ENCODE measurements around the gene TUBGCP5.
"Not testable (repeated sequence)": the region's sequence is repeated elsewhere in the genome, so short reads cannot be mapped to it uniquely, and the experiment has no call there.

Gene TUBGCP5

DNA sequence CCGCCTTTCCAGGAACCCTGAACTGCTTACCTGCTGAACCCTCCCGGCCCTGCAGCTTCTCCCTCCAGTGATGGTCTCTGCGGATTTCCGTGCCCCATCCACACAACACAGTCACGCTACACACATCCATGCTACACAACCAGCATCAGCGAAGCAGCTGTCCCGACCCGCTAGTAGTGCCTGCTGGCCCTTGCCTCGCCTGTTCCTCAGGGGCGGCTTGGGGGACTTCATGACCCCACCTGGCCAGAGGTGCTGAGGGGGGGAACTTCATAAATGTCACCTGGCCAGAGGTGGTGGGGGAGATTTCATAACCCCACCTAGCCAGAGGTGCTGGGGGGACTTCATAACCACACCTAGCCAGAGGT lies 530 bp upstream of the TUBGCP5 start:
- no peak for DNase-seq

DNA sequence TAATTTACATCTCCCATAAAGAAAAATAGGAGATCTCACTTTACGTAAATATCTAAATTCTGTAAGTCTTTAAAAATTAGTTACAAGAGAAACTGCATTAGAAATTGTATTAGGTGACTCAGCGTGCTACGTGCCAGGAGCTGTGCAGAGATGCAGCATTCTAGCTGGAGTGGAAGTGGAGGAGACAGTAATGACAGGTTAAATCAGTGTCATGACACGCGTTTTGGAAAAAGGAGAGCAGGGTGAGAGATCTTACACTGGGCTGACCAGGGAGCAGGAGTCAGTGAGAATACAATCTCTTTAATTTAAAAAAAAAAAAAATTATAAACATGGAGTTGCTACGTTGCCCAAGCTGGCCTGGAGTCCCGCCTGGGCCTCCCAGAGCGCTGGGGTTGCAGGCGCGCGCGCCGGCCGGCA lies 635 bp downstream of the TUBGCP5 start:
- DNase-seq, result peak; percentile 6 to 14

DNA sequence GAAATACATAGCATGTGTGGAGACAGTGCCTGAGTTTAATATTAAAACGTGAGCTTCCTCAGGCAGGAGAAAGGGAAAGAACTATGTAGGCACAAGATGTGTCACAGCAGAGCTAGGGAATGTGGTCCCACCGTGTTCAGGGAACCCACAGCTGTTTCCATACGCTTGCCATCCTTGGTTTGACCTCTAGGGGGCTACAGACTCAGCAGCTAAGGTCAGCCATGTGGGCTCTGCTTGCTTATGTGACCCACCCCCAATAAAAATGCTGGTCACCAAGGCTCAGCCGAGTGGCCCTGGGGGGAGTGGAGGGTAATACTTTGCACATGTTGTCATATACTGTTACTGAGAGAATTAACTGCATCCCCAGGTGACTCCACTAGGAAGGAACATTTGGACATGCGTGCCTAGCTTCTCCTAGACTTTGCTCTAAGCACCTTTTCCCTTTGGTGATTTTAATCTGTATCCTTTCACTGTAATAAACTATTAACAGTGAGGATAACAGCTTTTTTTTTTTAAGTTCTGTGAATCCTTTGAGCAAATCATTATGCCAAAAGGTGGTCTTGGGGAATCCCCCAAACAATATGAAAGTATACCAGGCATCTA lies 3.3 kb downstream of the TUBGCP5 start:
- peak; percentile 37 to 54 for DNase-seq

DNA sequence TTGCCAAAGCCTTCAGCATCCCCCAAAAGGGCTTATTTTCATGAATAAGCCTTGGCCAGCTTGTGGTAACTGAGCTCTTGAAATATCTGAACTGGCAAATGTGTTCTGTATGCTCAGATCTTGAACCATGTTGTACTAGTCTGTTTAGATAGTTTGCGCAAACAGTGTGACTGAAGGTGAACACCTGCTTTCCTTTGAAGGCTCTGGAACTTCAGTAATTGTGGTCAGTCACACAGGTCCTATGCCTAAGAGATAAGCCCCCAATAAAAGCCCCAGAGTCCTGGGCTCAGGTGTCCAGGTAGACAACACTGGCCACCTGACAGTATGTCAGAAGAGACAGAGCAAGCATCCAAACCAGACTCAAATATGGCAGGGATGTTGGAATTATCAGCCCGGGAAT lies 5.4 kb downstream of the TUBGCP5 start:
- no peak for DNase-seq

DNA sequence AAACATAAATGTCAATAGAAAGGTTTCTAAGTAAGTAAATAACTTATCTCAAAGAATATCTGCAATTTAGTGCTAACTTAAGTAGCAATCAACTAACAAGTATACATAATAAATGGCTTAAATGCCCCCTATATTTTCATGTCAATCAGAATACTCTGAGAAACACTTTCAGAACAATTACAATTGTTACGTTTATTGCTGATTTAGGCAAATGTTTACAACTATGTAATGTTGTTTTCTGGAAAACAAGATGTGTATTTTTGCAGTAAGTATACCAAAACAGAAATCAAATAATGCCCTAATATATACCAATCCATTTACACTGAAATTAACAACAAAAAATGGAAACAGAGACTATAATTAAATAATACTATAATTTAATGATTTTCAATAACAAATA lies 13.2 kb downstream of the TUBGCP5 start:
- DNase-seq, result no peak

DNA sequence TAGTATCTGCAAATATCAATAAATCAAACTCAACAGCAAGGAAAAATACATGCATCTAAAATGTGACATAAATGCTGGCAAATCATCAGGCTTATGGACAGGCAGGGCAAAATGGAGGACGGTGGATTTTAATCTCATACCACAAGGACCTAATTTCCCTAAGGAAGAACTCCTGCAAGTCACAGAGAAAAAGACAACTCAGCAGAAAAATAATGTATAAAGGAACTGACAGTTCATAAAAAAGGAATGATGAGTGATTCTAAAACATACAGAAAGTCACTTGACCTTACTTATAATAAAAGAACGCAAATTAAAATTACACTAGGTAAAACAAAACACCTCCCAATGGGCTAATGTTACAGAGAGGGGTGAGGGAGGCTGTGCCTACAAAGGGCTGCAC lies 17.2 kb downstream of the TUBGCP5 start:
- DNase-seq, result no peak

DNA sequence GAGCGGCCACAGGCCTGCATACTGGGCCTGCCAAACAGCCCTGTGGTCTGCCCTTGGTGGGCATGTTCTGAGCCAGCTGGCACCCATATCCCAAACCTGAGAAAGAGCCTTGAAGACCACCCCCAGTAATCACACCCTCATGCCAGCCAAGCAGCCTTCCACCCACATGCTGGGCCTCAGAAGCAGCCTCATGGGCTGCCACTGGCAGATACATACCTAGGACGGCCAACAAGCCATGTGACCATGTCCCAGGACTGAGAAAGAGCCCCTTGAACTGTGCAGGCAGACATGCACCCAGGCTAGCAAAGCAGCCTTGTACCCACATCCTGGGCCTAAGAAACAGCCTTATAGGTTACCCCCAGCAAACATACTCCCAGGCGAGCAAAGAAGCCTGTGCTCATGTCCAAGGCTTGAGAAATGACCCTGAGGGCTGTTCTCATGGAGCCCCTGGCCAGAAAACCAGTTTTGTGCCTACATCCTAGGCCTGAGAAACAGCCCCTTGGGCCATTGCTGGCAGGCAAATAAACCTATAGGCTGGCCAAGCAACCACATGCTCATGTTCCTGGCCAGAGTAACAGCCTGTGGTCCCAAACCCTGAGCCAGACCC lies 24.9 kb downstream of the TUBGCP5 start:
- no peak for DNase-seq

DNA sequence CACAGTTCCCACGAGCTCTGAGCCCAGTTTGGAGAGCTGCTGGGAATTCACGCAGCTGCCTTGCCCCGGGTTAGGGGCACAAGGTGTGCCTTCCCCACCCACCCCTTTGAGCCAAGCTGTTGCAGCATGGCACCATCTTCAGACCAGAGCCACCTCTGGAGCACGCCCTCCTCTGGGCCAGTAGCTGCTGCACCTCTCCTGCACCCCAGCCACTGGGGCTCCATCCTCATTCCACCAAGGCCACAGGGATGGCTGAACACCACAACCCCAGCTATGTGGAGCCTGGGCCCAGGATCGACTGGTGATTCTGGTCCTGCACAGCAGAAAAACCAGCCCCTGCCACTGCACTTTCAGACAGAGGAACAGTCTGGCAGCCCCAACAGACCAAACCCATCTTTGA lies 25.7 kb downstream of the TUBGCP5 start:
- no peak for DNase-seq

DNA sequence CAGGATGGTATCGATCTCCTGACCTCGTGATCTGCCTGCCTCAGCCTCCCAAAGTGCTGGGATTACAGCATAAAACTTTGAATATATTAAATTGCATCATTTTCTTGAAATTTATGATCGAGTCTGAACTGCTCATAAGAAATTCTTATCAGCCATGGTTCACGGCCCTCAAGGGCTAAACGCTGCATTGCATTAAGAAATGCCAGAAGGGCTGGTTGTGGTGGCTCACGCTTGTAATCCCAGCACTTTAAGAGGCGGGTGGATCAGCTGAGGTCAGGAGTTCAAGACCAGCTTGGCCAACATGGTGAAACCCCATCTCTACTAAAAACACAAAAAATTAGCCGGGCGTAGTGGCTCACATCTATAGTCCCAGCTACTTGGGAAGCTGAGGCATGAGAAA lies 26.8 kb downstream of the TUBGCP5 start:
- DNase-seq, result not testable (repeated sequence)

DNA sequence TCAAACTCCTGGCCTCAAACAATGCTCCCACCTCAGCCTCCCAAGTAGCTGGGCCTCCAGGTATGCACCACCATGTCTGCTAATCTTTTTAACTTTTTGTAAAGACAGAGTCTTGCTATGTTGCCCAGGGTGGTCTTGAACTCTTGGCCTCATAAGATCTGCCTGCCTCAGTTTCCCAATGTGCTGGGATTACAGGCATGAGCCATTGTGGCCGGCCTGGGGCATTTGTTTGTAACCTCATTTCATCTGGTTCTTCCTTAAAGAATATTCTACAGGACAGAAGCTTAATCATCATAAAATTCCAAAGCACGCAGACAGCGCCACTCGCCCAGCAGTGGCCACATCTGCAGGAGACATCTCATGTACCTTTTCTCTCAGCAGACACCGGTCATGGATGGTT lies 35.6 kb downstream of the TUBGCP5 start:
- DNase-seq, result no peak

DNA sequence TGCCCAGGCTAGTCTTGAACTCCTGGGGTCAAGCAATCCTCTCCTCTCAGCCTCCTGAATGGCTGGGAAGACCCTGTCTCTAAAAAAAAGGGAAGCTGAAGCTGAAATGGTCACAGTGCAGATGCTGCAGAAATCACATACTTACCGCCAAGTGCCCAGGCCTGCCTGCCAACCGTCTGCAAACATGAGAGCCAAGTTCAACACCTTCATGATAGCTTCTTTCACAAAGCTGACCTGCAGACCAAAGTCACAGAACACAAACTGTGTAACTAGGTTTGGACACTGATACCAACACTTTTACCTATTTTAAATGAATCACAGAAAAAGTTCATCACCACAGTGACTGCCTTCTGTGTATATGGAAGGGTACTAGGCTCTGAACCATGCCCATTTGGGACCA lies 36.4 kb downstream of the TUBGCP5 start:
- DNase-seq, result no peak

DNA sequence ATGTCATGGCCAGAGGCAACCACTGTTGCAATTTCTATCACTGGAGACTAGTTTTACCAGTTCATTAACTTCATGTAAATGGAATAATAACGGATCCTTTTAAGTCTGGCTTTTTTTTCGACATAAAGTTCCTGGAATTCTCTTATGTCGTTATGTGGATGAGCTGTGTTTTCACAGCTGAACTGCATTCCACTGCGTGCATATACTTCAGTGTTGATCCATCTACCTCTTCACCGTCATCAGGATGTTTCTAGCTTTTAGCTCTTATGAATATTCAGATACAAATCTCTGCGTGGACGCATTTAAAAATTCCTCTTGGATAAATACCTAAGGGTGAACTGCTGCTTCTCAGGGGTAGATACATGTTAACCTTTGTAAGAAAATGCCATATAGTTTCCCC lies 43.6 kb downstream of the TUBGCP5 start:
- DNase-seq, result no peak

DNA sequence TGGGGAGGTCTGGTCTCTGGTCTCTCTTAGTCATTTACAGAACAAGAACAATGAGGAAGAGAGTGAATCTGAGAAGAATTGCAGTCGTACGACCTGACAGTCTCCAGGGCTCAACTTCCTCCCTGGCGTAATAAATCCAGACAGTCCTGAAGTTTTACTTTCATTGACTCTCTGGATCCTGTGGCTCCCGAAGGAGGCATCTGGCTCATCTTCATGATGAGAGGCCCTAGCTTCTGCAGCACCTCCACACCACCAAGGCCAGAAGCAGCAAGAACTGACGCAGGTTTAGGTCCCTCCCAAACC lies 47.4 kb downstream of the TUBGCP5 start:
- no peak for DNase-seq

DNA sequence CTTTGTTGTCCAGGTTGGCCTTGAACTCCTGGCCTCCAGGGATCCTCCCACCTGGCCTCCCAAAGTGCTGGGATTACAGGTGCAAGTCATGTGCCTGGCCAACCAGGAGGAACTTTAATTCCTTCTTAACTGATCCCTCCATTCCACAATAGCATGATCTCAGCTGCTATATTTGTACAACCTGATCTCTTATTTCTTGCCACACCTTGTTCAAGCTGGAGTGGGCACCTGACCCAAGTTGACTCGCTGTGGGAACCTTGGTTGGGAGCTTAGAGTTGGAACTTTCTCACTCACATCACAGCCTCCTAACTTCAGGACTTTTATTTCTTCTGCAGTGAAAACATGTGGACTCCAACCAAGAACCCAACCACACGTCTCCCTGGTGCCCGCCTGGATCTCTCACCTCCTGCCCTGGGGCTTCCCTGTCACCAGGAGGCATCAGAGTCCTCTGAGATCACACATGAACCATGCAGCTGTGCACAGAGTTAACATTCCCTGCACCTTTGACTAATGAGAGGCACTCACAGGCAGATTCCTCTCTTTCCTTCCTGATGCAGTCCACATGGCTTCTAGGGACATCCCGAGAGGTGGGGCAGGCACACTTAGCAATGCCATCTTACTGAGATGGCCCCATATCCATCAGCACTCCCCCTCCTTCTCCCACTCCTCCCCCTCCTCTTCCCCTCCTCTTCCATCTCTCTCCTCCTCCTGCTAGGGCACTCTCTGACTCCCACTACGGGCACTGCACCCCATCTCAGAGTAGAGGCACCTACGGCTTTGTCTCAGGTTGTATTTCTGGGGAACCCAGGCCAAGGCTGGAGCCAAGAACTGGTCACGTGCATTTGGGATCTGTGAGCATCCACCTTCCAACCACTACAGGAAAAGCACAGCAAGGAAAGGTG lies 49.5 kb downstream of the TUBGCP5 start:
- no peak for DNase-seq

DNA sequence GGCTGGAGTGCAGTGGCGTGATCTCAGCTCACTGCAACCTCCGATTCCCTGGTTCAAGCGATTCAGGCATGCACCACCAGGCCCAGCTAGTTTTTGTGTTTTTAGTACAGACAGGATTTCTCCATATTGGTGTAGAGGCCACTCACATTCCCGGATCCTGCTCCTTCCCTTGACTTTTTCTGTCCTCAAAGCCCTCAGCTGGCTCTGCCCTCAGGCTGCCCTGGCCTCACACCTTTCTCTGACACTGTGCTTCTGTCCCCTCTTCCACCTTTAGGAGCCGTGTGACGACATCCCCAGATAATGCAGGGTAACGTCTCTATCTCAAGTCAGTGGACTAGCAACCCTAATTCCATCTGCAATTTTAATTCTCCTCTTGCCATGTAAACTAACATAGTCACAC lies 50.6 kb downstream of the TUBGCP5 start:
- DNase-seq, result no peak

DNA sequence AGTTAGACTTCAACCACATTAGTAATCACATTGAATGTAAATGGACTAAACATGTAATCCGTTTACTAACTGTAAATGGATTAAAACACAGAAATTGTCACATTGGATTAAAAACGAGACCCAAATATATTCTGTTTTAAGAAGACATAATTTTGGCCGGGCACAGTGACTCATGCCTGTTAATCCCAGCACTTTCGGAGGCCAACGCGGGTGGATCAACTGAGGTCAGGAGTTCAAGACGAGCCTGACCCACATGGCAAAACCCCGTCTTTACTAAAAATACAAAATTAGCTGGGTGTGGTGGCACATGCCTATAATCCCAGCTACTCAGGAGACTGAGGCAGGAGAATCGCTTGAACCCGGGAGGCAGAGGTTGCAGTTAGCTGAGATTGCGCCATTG lies 57.4 kb downstream of the TUBGCP5 start:
- DNase-seq, result not testable (repeated sequence)

DNA sequence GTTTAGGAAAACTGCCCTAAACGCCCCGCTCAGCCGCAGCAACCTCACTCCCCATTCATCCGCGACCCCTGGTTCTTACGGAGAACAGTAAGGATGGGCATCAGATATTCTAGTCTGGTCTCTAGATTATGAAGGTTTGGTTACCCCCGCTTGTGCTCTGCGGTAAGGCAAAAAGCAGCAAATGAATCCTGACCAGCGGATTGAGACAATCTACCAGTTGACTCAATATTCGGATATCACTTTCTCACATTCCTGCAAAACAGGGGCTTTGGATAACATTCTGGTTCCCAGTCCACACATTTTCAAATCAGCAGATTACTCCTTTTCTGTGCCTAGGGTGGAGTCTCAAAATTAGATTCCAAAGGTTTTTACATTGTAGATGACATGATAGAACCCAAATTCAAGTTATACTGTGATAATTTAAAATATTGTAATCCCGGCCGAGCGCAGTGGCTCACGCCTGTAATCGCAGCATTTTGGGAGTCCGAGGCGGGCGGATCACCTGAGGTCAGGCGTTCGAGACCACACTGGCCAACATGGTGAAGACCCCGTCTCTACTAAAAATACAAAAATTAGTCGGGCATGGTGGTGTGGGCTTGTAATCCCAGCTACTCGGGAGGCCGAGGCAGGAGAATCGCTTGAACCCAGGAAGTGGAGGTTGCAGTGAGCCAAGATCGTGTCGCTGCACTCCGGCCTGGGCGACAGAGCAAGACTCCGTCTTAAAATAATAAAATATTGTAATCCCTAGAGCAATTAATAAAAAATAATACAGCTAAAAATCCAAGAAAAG lies 58.1 kb downstream of the TUBGCP5 start:
- no peak for DNase-seq

DNA sequence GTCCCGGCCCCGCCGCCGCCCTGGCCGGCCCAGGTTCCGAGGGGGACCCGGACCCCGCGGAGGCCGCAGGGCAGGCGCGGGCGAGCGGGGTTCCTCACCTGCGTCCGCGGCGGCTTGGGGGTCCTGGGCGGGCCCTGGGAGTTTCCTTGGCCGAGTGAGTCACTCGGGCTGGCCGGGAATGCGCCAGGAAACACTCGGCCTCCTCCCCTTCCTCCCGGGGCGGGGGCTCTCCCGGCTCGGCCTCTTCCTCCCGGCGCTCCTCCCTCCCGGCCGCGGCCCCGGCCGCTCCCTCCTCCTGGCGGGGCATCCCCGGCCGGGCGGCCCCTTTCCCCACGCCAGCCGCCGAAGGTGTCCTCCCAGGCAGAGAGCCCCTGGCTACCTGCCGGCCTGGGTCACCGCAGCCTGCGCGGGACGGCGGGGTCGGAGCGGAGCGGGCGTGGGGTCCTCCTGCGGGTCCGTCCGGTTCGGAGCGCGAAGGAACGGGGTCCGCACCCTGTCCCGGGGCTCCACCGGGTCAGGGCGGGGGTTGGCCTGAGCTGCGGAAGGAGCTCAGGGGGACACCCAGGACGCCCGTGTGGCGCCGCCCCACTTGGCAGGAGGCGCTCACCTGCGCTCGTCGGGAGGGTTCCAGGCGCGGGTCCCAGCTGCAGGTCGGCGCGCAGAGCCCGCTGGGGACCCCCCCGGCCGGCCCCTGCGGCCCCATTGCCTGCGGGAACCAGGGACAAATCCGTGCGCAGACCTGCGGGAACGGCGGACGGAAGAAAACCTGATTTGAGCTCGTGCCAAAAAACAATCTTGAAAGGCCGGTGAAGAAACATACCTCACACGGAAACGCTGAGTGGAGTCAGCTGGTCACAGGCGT lies 58.9 kb downstream of the TUBGCP5 start, which contains the start of gene CYFIP1:
CYFIP1 (minus strand) TSS at position 180 of the 862 bp plus-strand sequence. CDS start 33,083 bp downstream, outside the sequence.
- DNase-seq, result peak; percentile 12 to 14

DNA sequence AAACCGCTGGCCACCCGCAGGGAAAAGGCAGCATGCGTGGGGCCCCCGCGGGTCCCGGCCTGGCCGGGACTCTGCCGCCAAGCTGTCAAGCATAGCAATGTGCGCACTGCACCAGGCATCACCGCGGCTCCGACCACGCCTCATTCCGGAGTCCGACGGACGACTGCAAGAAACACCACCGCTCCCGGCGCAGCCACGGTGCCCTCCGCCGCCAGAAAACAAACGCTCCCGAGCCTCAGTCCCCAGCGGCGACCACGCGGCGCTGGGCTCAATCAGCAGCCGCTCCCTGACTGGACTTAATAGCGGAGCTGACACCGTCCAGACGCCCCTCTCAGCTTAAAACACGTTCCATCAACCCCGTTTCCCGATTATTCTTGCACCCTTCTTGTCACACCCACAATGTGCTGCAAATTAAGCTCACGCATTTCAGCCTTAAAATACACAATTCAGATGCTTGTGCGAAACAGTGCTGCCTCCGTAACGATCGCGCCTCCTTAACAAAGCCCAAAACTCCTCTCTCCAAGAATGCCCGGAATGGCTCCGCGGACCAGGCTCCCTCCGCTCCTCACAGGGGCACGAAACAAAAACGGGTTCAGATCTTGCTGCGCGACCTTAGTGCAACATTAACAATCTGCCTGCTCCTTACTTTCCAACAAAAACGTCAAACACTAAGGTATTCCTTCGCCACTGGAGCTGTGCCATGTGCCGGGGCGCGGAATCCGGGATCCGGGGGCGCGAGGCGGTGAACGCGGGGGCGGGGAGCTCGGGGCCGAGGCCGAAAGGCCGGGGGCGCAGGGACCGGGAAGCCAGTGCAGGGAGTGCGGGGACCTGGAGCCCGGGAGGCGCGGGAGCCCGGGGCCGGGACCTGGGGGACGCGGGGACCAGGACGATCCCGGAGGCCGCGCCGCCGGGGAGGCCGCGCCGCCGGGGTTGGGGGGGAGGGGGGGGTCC lies 59.9 kb downstream of the TUBGCP5 start:
- DNase-seq, result peak; percentile 10 to 14

DNA sequence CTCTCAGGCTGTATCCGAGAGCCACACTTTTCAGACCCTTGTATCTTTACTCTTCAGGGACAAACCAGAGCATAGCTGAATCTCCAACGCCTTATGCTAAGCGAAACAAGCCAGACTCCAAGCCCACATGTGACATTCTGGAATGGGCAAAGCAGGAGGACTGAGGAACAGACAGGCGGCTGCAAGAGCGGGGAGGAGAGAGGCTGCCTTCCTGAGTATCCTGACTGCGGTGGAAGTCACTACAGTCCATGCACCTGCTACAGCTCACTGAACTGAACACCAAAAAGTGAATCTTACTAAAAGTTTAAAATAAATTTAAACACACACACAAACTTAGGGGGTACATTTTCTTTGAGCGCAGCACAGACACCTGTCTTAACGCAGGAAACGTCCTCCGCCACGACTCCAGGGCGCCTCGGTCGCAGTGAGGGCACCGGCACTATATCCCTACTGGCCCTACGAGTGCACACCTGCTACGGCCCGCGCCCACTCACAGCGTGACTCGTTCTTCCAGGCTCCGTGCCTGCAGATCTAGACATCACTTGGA lies 60.6 kb downstream of the TUBGCP5 start:
- DNase-seq, result no peak

DNA sequence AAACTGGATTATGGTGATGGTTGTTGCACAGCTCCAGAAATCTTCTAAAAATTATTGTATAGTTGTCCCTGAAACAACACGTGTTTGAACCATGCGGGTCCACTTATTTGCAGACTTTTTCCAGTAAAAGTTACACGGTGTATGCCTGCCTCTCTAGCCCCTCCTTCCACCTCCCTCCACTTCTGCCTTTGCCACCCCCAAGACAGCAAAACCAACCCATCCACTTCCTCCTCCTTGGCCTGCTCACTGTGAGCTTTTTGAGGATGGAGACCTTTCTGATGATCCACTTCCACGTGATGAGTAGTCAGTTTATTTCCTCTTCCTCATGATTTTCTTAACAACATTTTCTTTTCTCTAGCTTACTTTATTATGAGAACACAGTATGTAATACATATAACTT lies 64.6 kb downstream of the TUBGCP5 start:
- DNase-seq, result no peak
